GM19099 (cell line): Measurements from ENCODE around the gene SECTM1.

ENCODE experiments used
- POLR2A ChIP-seq: IDR thresholded peaks from 3 replicates; pipeline ENCODE4 v1.6.1; 2011; ENCODE audit warnings: low read depth; ENCODE audit not compliant: insufficient read length; ENCODE audit errors: extremely low read depth

Gene SECTM1

GRCh38 chr17:82333279-82334171 is at the start of gene SECTM1:
Gene SECTM1, minus strand, starts transcription at chr17:82333766. Its CDS starts 6,526 bp downstream, at chr17:82327240.
- TF ChIP-seq POLR2A = no peak

- TF ChIP-seq POLR2A = no peak
Observed at GRCh38 chr17:82382933-82383255, 49.3 kb upstream of the SECTM1 start.

- no peak for TF ChIP-seq POLR2A
Observed at GRCh38 chr17:82380860-82381702, 47.5 kb upstream of the SECTM1 start.

GRCh38 chr17:82378741-82379021 is 45.1 kb upstream of the SECTM1 start:
- no peak for TF ChIP-seq POLR2A

GRCh38 chr17:82377924-82378740 is 44.6 kb upstream of the SECTM1 start:
- no peak for TF ChIP-seq POLR2A

GRCh38 chr17:82376042-82376730 is 42.6 kb upstream of the SECTM1 start:
- TF ChIP-seq POLR2A = no peak

GRCh38 chr17:82375359-82376041 is 41.9 kb upstream of the SECTM1 start:
- TF ChIP-seq POLR2A = no peak

GRCh38 chr17:82374626-82375331 is 41.2 kb upstream of the SECTM1 start:
- TF ChIP-seq POLR2A = no peak

- no peak for TF ChIP-seq POLR2A
Observed at GRCh38 chr17:82373731-82374625, 40.4 kb upstream of the SECTM1 start.

- TF ChIP-seq POLR2A = no peak
Observed at GRCh38 chr17:82372249-82373071, 38.9 kb upstream of the SECTM1 start.

GRCh38 chr17:82371333-82372248 is 38.0 kb upstream of the SECTM1 start, which contains the start of gene UTS2R:
Gene UTS2R, plus strand, starts transcription at chr17:82371765. Its CDS starts 2,560 bp downstream, at chr17:82374325.
- no peak for TF ChIP-seq POLR2A
